HG03025 (cell line): Measurements from ENCODE around the gene FHAD1.
"Not testable (repeated sequence)": the region's sequence is repeated elsewhere in the genome, so short reads cannot be mapped to it uniquely, and the experiment has no call there.

Source experiments
- ATAC-seq: cut with Tn5 transposase; IDR thresholded peaks from one replicate; pipeline ENCODE4 v1.9.1; 2021; ENCODE audit warnings: mild to moderate bottlenecking, moderate library complexity; ENCODE audit not compliant: unreplicated experiment, low FRiP score

Gene FHAD1

DNA sequence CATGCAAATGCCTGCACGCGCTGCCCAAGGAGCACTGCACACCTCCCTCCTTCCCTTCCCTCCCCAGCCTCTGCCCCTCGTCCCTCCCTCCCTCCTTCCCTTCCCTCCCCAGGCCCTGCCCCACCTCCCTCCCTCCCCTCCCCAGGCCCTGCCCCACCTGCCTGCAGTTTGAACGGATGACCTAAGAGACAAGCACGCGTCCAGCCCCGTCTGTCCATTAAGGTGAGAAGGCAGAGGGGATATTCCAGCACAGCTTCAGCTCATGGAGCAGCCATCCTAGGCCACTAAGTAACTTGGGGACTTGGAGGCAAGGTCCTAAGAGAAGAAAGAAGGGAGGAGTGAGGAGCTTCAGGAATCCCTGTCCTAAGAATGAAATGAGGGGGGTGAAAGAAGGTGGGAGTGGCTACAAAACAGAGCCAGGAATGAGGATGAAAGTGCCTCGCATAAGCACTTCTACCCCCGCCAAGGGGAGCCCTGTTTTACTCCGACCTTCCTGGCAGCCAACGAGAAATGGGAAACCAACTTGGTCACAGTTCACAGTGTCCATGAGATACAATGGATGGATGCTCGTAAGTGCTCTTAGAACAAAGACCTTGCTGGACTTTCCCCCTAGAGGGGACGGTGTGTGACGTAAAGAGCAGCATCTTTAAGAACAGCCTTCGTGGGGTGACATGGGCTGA, 141.3 kb downstream of the FHAD1 start:
- ATAC-seq: no peak

DNA sequence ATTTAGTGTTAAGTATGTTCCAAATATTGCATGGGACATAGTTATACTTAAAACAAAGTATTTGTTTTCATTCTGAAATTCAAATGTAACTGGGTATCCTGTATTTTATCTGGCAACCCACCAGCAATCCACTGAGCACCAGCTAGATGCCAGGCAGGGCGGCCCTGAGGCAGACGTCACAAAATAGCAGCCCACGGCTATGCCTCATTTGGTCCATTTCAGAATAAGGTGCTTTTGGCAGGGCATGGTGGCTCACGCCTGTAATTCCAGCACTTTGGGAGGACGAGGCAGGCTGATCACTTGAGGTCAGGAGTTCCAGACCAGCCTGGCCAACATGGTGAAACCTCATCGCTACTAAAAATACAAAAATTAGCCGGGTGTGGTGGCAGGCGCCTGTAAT, 142.8 kb downstream of the FHAD1 start:
- not testable (repeated sequence) for ATAC-seq

DNA sequence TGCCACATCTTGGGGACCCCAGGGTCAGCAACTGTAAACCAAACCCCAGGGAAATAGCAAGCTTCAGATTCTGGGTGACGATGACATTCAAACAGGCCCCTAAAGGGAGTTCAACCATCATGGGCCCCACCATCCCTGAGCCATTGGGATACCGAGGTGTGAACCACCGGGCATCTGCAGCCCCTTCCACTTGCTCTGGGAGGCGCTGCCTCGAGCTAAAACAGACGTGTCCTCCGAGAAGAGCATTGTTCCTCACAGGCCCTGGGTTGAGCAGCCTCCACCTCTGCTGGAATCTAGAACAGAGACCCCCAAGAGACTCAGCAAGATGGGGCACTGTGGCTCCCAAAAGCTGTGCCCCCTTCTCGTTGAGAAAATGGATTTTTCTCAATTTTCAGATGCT, 143.6 kb downstream of the FHAD1 start:
- no peak for ATAC-seq

DNA sequence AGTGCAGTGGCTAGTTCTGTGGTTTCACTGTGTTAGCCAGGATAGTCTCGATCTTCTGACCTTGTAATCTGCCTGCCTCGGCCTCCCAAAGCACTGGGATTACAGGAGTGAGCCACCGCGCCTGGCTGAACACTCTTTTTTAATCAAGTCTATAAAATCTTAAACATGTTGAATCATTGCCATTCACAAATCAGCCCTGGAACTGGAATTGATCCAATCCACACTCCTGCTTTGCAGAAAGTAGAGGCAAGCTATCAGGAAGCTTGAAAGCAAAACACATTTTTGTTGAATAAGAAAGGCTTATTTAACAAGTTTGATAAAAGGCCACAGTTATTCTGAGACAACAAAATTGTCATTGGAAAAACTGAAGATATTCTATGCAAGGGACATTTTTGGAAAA, 144.3 kb downstream of the FHAD1 start:
- no peak for ATAC-seq

DNA sequence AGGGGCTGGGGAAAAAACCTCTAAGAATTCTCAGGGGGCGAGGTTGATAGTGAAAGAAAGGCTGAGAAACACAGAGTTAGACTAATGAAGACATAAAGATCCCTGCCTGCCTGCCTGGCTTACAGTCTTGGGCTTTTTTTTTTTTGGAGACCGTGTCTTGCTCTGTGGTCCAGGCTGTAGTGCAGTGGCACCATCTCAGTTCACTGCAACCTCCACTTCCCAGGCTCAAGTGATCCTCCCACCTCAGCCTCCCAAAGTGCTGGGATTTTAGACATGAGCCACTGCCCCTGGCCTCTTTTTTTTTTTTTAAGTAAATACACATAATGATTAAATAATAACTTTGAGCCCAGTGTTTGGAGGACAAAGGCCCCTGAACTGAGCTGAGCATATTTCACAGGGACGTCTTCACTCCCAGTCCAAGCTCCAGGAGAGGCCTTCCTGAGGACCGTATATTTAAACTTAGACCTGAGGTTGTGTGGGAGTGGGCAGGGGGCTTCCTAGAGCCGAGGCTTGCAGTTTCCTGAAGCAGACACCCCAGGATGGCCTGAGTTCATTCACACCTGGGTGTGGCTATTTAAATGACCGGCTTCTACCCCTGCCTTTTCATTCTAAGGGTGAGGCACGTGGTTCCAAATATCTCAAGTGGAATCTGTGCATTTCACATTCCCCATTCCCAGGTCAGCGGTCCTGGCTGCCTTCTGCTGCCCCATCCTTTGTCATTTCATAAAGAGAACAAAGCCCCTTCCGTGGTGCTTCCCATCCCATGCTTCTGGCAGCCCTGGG, 146.6 kb downstream of the FHAD1 start:
- no peak for ATAC-seq

DNA sequence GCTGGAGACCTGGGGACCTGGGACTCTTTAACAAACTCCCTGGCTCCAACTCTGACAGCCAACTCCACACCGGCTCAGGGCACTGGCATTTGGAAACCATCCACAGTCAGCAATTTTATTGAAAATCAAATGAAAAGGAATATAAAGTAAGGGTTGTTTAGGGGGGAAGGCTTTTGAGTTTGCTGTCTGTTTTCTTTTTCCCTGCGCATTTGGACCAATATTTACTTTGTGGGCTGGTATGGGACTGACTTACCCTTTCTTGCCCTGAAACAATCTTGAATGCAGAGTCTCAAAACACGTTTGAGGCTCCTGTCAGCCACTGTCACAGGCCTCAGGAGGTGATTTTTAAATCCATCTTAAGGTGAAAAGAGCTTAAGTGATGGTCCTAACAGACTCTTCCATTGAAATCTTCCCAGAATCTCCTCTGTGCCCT, 147.3 kb downstream of the FHAD1 start:
- no peak for ATAC-seq

DNA sequence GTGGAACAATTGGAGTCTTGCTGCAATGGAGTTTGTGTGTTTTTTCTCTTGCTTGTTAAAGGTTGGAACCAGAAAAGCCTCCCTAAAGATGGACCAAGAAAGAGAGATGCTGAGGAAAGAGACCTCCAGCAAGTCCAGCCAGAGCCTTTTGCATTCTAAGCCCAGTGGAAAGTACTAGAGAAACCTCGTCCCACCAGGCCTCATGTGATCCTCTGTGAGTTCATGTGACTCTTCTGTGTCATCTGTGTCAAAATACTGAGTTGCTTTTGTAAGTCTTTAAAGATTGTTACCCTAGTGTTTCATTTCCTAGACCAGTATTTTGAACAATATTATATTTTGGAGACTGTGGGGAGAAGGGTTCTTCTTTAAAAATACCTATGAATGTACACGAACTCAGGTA, 150.2 kb downstream of the FHAD1 start:
- ATAC-seq: no peak

DNA sequence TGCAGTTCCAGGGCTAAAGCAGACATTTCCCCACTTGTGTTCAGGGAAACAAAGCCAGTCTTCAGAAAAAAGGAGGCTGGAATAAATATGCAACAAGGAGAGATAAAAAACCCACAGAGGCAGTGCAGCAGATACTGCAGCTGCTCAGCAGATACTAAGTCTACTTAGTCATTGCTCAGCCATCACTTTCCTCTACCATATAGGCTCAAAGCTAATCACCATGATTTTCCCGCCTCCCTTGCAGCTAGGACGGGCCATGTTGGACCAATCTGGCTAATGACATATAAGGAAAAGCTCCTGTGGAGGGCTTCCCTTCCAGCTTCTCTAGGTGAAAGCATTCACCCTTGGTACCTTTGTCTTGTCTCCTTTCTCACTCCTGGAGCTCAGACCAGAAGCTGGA, 152.7 kb downstream of the FHAD1 start:
- no peak for ATAC-seq

DNA sequence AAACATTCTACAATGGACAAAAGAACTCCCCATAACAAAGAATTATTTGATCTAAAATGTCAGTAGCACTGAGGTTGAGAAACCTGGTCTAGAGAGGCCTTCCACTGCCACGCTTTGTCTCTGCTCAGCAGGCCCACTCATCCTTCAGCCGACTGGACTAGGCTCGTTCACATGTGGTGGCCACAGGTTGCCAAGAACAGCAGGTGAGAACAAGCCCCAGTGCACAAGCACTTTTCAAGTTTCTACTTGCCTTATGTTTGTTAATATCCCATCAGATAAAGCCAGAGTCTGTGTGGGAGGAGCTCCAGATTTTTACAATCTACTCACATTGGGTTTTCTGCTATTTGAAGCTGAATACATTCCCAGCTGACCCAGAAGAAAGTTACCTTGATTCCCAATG, 153.6 kb downstream of the FHAD1 start:
- ATAC-seq: no peak

DNA sequence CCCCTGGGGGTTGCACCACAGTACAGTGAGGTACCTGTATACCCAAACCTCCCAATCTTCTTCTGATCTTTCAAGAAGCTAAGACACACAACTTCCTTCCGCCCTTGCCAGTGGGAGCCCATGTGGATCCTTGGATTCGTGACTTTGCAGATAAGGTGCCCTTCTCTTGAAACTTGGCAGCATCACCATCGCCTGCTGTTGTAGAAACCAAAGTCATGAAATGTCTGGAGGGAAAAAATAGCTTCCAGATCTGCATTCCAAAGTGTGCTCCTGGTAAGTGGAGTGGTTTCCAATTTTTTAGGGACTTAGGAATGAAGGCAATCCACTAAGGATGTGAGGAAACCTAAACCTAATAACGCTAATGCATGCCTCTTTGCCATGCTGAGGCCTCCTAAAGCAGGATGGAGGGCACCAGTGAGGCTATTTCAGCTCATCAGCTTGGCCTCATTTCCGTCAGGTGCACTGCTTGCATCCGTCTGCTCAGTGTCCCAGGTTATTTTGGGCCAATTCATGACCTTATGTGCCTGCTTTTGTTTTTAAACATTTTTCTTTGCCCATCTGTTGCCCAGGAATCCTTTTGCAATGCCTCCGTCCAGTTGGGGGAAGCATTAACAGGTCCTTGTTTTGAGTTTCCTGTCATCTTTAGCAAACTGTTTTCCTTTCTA, 154.5 kb downstream of the FHAD1 start:
- ATAC-seq: no peak

DNA sequence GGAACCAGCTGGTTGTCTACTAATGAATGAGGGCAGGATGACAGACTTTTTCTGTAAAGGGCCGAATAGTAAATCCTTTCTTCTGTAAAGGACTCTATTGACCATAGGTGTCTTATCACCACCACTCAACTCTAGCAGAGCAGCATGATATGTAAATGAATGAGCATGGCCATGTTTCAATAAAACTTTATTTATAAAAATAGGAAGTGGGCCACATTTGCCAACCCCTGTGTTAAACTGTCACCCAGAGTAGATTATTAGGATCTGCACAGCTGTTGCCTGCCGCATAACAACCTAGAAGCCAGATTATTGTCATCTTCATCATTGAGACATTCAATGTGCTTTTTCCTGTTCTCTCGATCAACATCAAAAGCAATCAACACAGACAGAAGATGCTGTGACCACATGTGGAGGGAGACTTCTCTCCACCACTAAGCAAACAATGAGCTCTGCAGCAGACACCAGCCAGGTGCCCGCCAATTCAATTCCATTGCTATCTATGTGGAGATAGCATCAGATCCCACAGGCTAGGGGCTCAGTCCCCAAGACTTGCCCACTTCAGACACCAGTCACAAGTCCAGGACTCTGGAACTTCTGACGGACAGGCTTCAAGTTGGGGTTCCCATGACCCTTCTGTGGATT, 155.9 kb downstream of the FHAD1 start:
- ATAC-seq: no peak

DNA sequence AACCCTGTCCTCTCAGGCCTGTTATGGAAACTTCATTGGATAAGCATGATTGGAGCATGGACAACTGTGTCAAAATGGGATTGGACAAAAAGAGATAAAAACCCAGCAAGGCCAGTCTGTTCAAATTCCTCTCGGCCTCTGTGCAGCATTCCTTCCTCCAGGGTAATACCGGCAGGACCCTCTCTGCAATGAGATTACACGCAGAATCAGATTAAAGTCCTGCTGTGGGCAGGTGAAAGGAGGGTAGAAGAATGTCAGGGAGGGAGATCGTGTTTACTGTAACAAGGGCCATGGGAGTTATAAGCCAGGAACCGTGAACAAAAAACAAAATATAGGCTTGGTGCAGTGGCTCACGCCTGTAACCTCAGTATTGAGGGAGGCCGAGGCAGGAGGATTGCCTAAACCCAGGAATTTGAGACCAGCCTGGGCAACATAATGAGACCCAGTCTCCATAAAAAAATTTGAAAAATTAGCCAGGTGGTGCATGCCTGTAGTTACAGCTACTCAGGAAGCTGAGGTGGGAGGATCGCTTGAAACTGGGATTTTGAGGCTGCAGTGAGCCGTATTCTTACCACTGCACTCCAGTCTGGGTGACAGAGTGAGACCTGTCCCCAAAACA, 157.0 kb downstream of the FHAD1 start:
- ATAC-seq: no peak

DNA sequence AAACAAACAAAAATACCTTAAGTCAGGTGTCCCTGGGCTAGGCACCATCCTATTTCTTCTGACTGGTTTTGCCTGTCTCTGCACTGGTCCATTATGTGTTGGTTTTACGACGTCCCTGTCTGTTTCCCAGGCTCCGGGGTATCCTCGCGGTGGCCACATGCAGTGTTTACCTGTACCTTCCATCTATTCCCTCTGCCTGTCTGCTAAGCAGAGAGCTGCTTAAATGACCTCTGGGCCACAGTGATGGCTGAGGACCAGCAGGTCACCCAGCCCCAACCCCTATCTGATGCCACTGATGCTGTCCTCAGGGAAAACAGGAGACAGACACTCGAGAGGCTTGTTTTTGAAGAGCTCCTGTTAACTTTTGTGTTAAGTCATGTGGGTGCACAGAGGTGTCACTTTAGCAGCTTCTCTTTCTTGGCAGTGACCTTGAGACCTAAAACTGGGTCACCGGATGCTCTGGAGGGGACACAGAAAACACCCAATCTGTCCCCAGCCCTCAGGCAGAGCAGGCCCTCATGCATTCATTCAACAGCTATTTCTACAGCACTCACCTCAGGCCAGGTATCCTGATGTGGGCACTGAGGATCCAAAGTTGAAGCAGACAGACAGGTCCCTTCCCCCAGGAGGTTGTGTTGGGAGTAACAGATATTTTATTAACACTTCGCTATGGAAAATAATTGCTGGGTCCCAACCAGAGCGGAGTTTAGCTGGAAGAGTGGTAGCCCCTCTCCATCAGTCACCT, 158.3 kb downstream of the FHAD1 start:
- ATAC-seq: no peak

DNA sequence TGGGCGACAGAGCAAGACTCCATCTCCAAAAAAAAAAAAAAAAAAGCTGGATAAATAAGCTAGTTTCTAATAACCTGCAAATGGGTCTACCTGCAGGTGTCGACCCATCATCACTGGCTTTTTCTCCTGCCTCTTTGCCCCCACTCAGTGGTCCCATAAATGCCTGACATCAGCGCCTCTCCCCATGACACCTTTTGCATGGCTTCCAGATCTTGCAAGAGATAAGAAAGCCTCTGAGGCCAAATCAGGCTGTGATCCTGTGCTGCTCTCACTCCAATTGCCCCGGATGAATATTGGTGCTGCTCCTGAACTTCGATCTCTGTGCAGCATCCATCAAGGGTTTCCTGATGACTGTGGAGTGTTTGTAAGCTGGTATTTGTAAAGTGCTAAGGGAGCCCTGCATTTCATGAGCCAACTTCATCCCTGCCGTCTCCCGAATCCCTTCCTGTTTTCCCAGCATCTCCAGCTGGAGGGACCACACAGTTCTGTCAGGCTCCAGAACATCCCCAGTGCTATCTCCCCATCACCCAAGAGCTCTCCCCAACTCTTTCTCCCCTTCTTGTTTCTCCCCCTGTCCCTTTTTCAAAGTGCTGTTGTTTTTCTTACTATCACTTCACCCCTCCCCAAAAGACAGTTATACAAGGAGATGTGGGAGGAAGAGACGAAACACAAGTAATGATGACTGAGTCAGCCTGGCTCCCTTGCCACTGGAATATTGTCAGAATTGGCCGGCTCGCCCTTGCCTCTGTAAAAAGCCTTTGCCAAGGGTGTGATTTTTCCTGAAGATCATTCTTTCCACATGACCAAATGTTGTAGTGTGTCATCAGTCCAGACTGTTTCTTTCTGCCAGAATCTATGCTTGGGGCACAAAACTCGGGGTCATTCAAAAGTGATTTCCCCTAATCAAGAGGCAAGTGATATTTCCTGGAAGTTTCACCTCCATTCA, 159.9 kb downstream of the FHAD1 start:
- no peak for ATAC-seq

DNA sequence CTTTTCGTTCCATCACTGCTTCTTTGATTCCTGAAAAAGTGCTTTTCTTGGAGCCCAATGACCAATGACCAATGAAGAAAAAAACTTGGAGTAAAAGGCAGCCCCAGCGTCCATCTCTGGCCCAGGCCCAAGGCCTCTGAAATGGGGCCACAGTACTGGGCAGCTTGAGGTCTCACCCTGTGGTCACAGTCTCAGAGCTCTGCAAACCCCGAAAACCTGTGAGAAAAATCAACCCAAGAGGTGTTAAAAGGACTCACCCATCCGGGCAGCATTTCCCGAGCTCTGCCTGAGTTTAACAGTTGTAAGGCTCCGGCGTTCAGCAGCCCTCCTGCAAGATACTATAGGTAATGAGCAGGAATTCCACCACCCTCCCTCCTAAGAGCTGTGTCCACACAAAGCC, 160.6 kb downstream of the FHAD1 start:
- no peak for ATAC-seq

DNA sequence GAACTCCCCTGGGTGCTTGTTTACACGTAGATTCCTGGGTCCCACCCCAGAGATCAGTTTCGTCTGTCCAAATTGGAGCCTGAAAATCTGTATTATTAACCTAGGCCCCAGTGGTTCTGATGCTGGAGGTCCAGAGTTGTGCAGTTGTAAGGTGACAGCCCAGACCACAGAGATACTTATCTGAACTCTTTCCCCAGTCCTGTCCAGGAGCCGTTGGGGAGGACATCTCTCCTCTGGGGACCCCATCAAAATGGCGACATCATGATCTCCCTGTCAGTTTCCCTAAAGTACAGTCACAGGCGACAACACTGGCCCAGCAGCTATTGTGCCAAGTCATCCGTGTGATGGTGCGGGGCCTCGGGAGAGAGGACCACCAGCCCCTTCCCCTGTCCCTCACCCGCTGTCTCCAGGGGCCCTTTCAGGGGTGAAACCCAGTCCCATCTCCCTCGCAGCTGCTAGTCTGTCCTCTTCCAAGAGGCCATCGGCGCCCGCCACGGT, 161.9 kb downstream of the FHAD1 start:
- no peak for ATAC-seq

DNA sequence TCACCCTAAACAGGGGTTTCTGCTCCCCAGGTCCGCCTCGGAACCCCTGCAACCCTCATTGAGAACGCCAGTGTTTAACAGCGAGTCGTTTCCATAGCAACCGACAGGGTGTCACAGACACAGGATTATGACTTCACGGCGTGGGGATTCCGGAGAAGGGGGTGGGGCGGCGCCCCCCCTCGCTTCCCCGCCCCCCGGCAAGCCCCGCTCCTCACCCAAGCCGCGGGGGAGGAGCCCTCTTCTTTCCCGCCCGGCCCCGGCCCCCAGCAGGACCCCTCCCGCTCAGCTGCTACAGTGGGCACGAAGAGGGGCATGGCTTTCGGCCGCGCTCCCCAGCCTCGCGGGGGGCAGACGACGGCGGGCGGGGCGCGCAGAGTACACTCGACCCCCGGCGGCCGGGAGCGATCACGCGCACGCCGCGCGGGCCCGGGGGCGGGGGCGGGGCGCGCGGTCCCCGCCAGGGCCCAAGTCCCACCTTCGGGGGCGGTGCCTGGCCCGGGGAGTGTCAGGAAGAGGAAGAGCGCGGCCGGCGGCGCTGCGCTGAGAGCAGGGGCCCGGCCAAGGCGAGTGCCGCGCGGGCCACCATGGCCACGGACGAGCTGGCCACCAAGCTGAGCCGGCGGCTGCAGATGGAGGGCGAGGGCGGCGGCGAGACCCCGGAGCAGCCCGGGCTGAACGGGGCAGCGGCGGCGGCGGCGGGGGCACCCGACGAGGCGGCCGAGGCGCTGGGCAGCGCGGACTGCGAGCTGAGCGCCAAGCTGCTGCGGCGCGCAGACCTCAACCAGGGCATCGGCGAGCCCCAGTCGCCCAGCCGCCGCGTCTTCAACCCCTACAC, 162.6 kb downstream of the FHAD1 start, which contains the start of gene EFHD2:
EFHD2 (plus strand) TSS at position 501 of the 835 bp plus-strand sequence; CDS start at position 585, 84 bp downstream.
- ATAC-seq: peak; percentile 80
